ENCODE measurements around the gene NR2F1-AS1.

The NR2F1-AS1 gene

GRCh38 chr5:93422652-93423280, 158.3 kb downstream of the NR2F1-AS1 start:
- TF ChIP-seq CTCF (IDR thresholded peaks at IDR 0.05; ENCODE audit: control insufficient read depth, extremely low read depth, insufficient read depth): no peak
- DNase-seq (ENCODE audit: low read depth): no peak
- no peak overlapping the region for H3K4me3 ChIP-seq (ENCODE audit: low read depth, low read length)

- no peak for TF ChIP-seq CTCF (IDR thresholded peaks at IDR 0.05; ENCODE audit: control insufficient read depth, extremely low read depth, insufficient read depth)
- no peak overlapping the region for H3K4me3 ChIP-seq (ENCODE audit: low read depth, low read length)
- DNase-seq (ENCODE audit: low read depth): no peak
These were observed 159.0 kb downstream of the NR2F1-AS1 start for GRCh38 chr5:93421987-93422401.

GRCh38 chr5:93421468-93421867, 159.6 kb downstream of the NR2F1-AS1 start:
- DNase-seq (ENCODE audit: low read depth): no peak
- TF ChIP-seq CTCF (IDR thresholded peaks at IDR 0.05; ENCODE audit: control insufficient read depth, extremely low read depth, insufficient read depth): no peak
- no peak overlapping the region for H3K4me3 ChIP-seq (ENCODE audit: low read depth, low read length)

GRCh38 chr5:93417490-93417889, 163.5 kb downstream of the NR2F1-AS1 start:
- H3K4me3 ChIP-seq (ENCODE audit: low read depth, low read length): no peak overlapping the region
- DNase-seq (ENCODE audit: low read depth): no peak
- TF ChIP-seq CTCF (IDR thresholded peaks at IDR 0.05; ENCODE audit: control insufficient read depth, extremely low read depth, insufficient read depth): no peak

GRCh38 chr5:93415819-93416218, 165.2 kb downstream of the NR2F1-AS1 start:
- TF ChIP-seq CTCF (IDR thresholded peaks at IDR 0.05; ENCODE audit: control insufficient read depth, extremely low read depth, insufficient read depth): no peak
- DNase-seq (ENCODE audit: low read depth): no peak
- H3K4me3 ChIP-seq (ENCODE audit: low read depth, low read length): no peak overlapping the region

- no peak for TF ChIP-seq CTCF (IDR thresholded peaks at IDR 0.05; ENCODE audit: control insufficient read depth, extremely low read depth, insufficient read depth)
- no peak overlapping the region for H3K4me3 ChIP-seq (ENCODE audit: low read depth, low read length)
- DNase-seq (ENCODE audit: low read depth): no peak
These were observed 169.3 kb downstream of the NR2F1-AS1 start for GRCh38 chr5:93411716-93412115.

- no peak for TF ChIP-seq CTCF (IDR thresholded peaks at IDR 0.05; ENCODE audit: control insufficient read depth, extremely low read depth, insufficient read depth)
- H3K4me3 ChIP-seq (ENCODE audit: low read depth, low read length): no peak overlapping the region
- no peak for DNase-seq (ENCODE audit: low read depth)
These were observed 171.3 kb downstream of the NR2F1-AS1 start for GRCh38 chr5:93409691-93410090.
